Neuron (in vitro differentiated cells): ENCODE results near the gene PPP1R10.

ENCODE experiments used
- H2AFZ ChIP-seq: one replicate; pipeline ENCODE4 v1.6.1; 2013; ENCODE audit warnings: low read depth, mild to moderate bottlenecking, inconsistent platforms, low read length, moderate library complexity
- H3K27me3 ChIP-seq: one replicate; pipeline ENCODE4 v1.6.1; 2013; ENCODE audit warnings: low read length; ENCODE audit not compliant: insufficient read depth
- H3K36me3 ChIP-seq: one replicate; pipeline ENCODE4 v1.6.1; 2013; ENCODE audit warnings: low read length; ENCODE audit not compliant: insufficient read depth
- H3K4me1 ChIP-seq: one replicate; pipeline ENCODE4 v1.6.1; 2013; ENCODE audit warnings: low read length; ENCODE audit not compliant: insufficient read depth
- H3K4me3 ChIP-seq: 2 replicates; pipeline ENCODE4 v1.5.1; 2013; ENCODE audit warnings: mild to moderate bottlenecking, low read length, moderate library complexity
- H3K9me3 ChIP-seq: one replicate; pipeline ENCODE4 v1.6.1; 2013; ENCODE audit warnings: low read length

The PPP1R10 gene

GRCh38 chr6:30615219-30615957, 1.7 kb downstream of the PPP1R10 start:
- Histone ChIP-seq H3K9me3 (no peaks in the 10 kb centered on the region), H3K4me3 (peak overlapping the region; percentile 90), H2AFZ (no peak overlapping the region), H3K27me3 (no peaks in the 10 kb centered on the region), H3K4me1 (peaks cover 27% of the 10 kb centered on the region), H3K36me3 (peaks cover 33% of the 10 kb centered on the region)

DNA sequence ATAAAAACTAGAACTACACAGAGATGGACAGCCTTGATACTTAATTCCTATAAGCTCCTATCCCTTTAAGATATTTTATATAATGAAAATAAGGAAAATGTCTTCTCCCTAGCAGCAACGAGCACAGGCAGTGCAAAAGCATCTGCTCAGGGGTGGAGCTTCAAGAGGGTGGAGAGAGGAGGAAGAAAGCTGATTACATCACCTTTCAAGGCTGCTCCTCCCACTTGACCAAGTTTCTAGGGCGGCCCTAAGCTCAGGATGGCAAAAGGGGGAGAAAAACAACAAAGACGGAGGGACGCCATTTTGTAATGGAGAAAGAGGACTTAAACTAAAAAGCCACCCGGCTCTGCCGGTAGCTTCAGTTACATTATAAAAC, 2.2 kb downstream of the PPP1R10 start:
- Histone ChIP-seq H3K4me3 (peak overlapping the region; percentile 90), H3K27me3 (no peaks in the 10 kb centered on the region), H2AFZ (no peak overlapping the region), H3K4me1 (peaks cover 27% of the 10 kb centered on the region), H3K9me3 (no peaks in the 10 kb centered on the region), H3K36me3 (peaks cover 39% of the 10 kb centered on the region)

DNA sequence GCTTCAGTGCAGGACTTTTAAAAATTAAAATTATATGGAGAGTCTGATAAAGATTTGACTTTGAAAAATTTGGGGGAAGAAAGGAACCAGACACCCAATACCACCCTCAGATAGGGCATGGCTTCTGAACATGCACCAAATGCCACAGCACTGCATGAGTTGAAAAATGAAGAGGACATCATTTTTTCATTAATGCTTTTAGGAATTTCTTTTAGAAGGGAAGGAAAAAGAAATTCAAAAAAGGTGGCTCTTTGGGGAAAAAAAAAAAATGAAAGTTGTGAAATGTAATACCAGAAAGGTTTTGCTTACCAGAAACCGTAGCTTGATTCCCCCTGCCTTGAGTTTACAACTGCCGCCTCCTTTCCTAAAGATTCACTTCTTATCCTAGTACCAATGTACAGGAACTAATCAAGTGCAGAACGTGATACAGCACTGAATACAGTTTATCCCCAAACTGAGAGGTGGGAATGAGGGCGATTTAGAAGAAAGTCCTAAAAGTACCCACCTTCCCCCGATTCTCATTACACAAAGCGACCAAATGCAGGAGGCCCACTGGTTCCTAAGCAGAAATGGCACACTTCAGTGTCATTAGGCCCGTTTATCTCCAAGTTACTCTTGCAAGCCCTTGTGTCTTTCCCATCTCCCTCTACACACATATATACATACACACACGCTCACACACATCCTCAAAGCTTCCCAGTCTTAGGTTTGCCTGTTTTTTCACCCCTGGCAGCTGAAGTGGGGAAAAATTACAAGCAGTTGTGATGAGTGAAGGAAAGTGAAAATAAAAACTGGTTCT, 2.8 kb downstream of the PPP1R10 start:
- Histone ChIP-seq H3K27me3 (no peaks in the 10 kb centered on the region), H2AFZ (no peak overlapping the region), H3K36me3 (peaks cover 39% of the 10 kb centered on the region), H3K9me3 (no peaks in the 10 kb centered on the region), H3K4me1 (peaks cover 27% of the 10 kb centered on the region), H3K4me3 (peak overlapping the region; percentile 90)

DNA sequence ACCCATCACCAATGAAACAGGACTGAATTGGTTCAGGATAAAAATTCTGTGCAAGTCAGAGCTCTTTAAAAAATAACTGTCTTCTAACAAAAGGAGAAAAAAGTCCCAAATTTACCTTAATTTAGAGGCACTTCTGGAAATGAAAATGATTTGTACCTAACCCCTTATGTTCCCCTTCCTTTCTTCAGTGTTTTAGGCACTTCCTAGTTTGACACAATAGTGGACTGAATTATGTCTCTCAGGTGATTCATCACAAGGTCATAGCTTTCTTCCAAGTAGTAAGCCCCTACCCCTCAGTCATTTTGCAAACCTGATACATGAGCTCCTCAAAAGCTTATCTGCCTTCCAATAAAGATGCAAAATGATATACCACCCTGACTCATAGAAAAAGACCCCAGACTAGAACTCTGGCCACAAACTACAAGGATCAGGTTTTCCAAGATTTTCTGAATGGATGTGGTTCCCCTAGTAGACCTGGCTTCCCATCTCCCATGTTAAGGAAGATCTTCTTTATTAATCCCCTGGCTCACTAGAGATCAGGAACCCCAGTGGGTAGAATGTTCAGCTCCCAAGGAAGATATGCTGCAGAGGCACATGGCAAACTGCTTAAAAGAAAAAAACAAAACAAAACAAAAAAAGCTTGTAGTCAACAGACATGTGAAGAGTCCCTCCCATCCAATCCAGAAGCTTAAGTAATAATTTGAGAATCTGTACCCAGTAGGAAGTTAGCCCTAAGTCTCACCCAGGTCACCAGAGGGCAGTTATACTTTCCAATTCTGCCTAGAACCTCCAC, 3.6 kb downstream of the PPP1R10 start:
- Histone ChIP-seq H3K36me3 (peaks cover 46% of the 10 kb centered on the region), H3K4me3 (no peak overlapping the region)

DNA sequence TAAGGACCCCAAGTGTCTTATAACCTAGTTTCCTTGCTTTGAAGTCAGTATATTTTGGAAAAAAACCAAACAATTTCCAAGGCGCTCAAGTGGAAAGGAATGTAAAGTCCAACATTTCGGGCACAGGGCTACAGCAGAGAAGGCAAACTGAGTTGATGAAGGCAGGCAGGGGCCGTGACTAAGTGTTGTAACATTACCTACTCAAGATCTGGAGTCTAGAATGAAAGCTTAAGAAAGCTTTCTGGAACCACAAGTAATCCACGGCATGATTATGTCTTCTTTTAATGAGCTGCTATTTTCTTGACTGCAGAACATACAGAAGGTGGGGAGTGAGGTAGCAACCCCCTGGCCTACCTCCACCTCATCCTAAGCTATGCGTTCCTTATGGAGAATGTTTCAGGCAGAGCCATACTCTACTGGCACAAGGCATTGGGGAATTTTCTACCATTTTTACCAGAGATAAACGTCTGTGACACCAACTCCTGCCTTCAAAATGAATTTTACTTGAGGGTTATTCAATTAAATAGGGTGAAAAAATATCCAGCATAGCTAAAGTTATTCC, 4.3 kb downstream of the PPP1R10 start:
- Histone ChIP-seq H3K9me3 (no peaks in the 10 kb centered on the region), H3K36me3 (peaks cover 53% of the 10 kb centered on the region), H3K4me1 (peaks cover 22% of the 10 kb centered on the region), H3K4me3 (no peak overlapping the region), H3K27me3 (no peaks in the 10 kb centered on the region), H2AFZ (no peak overlapping the region)

More for the DNA sequence above, 3.6 kb downstream of the PPP1R10 start:
- no peaks in the 10 kb centered on the region for H3K27me3 ChIP-seq
- no peaks in the 10 kb centered on the region for H3K9me3 ChIP-seq
- peaks cover 24% of the 10 kb centered on the region for H3K4me1 ChIP-seq
- no peak overlapping the region for H2AFZ ChIP-seq

- Histone ChIP-seq H3K27me3 (no peaks in the 10 kb centered on the region), H3K36me3 (peaks cover 58% of the 10 kb centered on the region), H3K9me3 (no peaks in the 10 kb centered on the region), H3K4me3 (no peak overlapping the region), H3K4me1 (peaks cover 22% of the 10 kb centered on the region), H2AFZ (no peak overlapping the region)
These were observed 4.8 kb downstream of the PPP1R10 start for GRCh38 chr6:30612213-30612612.

DNA sequence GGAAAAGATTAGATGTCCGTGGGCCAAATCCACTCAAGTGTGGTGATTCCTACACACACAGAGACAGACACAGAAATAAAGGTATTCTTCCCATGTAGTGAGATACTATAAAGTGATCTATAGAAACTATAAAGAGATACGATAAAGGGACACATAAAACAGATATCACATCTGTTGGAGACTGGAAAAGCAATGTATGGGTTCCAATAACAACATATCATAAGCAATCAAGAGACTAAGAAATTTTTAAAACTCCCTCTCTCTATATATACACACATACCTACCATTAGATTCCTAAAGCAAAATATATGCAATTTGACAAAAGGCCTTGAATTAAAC, 5.2 kb downstream of the PPP1R10 start:
- peaks cover 61% of the 10 kb centered on the region for H3K36me3 ChIP-seq
- H3K9me3 ChIP-seq, result no peaks in the 10 kb centered on the region
- no peaks in the 10 kb centered on the region for H3K27me3 ChIP-seq
- H3K4me1 ChIP-seq, result peaks cover 22% of the 10 kb centered on the region
- no peak overlapping the region for H3K4me3 ChIP-seq
- no peak overlapping the region for H2AFZ ChIP-seq

DNA sequence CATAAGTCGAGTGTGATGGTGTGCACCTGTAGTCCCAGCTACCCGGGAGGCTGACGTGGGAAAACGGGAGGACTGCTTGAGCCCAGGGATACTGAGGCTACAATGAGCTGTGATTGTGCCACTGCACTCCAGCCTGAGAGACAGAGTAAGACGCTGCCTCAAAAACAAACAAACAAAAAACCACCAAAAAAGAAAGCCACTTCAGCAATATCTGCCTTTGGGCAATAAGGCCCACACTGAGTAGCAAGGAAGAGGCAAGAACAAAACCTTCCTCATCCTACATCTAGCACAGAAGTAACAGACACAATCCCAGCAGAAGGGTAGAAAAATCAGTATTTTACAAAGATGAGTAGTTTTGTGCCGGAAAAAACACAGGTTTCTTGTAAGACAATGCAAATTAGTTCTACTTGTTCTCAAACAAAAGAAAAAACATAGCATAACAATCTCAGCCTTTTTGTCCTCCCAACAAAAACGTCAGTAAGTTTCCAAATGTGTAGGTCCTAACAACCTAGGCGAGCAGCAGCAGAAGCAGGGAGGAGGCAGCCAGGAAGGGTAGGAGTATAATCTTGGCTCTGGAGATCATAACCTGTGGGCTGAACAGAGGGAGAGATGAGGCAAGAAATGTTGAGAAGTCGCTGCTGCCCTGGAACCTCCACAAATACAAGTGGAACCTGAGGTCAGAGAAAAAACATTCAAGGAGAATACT, 5.7 kb downstream of the PPP1R10 start:
- peaks cover 22% of the 10 kb centered on the region for H3K4me1 ChIP-seq
- H3K4me3 ChIP-seq, result no peak overlapping the region
- no peaks in the 10 kb centered on the region for H3K27me3 ChIP-seq
- H3K9me3 ChIP-seq, result no peaks in the 10 kb centered on the region
- peaks cover 61% of the 10 kb centered on the region for H3K36me3 ChIP-seq
- H2AFZ ChIP-seq, result no peak overlapping the region

GRCh38 chr6:30610065-30610464, 7.0 kb downstream of the PPP1R10 start:
- Histone ChIP-seq H3K36me3 (peaks cover 66% of the 10 kb centered on the region), H3K27me3 (no peaks in the 10 kb centered on the region), H3K4me3 (no peak overlapping the region), H2AFZ (no peak overlapping the region), H3K4me1 (peaks cover 15% of the 10 kb centered on the region), H3K9me3 (no peaks in the 10 kb centered on the region)

DNA sequence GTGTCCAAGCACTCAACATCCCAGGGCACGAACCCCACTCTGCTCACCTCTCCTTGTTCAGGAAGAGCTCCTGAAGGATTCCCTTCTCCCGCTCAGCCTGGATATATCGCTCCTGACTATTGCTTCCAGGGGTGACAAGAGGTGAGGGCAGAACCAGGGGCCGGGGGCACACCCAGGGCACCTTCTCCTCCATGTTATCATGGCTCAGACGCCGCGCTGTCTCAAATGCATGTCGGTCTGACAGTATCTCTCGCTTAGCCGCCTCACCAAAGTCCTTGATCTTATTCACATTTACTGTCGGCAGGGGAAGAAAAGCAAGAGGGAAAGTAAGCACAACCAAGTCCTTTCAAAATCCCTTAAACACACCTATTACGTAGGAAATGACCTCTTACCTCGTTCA, 13.1 kb downstream of the PPP1R10 start:
- Histone ChIP-seq H3K9me3 (no peaks in the 10 kb centered on the region), H3K4me1 (no peaks in the 10 kb centered on the region), H2AFZ (no peak overlapping the region), H3K36me3 (peaks cover 85% of the 10 kb centered on the region), H3K27me3 (no peaks in the 10 kb centered on the region), H3K4me3 (no peak overlapping the region)

- no peaks in the 10 kb centered on the region for H3K4me1 ChIP-seq
- H2AFZ ChIP-seq, result no peak overlapping the region
- no peak overlapping the region for H3K4me3 ChIP-seq
- peaks cover 67% of the 10 kb centered on the region for H3K36me3 ChIP-seq
- H3K27me3 ChIP-seq, result no peaks in the 10 kb centered on the region
- H3K9me3 ChIP-seq, result no peaks in the 10 kb centered on the region
These were observed 15.0 kb downstream of the PPP1R10 start for GRCh38 chr6:30601815-30602641.

DNA sequence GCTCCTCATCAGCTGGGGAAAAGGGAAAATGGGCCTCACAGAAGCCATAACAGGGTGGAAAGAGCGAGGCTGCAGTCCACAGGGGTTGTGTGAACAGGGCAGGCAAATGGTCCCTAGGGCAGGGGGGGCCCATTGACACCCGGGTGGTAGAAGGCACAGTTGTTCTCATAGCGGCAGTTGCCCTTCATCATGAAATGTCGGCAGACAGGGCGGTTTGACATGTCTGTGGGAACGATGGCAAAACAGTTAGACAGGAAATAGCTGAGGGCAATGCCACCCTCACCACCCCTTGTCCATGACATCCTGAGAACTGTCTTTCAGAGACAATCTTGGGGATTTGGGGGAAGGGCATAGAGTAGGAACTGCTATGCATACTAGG, 15.6 kb downstream of the PPP1R10 start:
- peaks cover 61% of the 10 kb centered on the region for H3K36me3 ChIP-seq
- H2AFZ ChIP-seq, result no peak overlapping the region
- no peaks in the 10 kb centered on the region for H3K9me3 ChIP-seq
- no peak overlapping the region for H3K4me3 ChIP-seq
- H3K4me1 ChIP-seq, result no peaks in the 10 kb centered on the region
- no peaks in the 10 kb centered on the region for H3K27me3 ChIP-seq
